NOMO-1 treated with dmso at 0.1 percent for 144 hours (cell line): ENCODE measurements around the gene SERGEF.

Experiments used
- DNase-seq: peaks from one replicate; lab custom pipeline; 2025; ENCODE audit not compliant: unreplicated experiment; lab: John Stamatoyannopoulos, UW

The SERGEF gene

GRCh38 chr11:17867341-17867740, 145.5 kb downstream of the SERGEF start:
- no peak for DNase-seq

GRCh38 chr11:17865765-17866428, 146.9 kb downstream of the SERGEF start:
- no peak for DNase-seq

- DNase-seq: no peak
These were observed 148.3 kb downstream of the SERGEF start for GRCh38 chr11:17864478-17864941.

- DNase-seq: no peak
These were observed 151.7 kb downstream of the SERGEF start for GRCh38 chr11:17861036-17861755.

GRCh38 chr11:17859552-17859951, 153.3 kb downstream of the SERGEF start:
- DNase-seq: no peak

- no peak for DNase-seq
These were observed 157.1 kb downstream of the SERGEF start for GRCh38 chr11:17855531-17856290.

GRCh38 chr11:17853280-17853679, 159.6 kb downstream of the SERGEF start:
- no peak for DNase-seq

- no peak for DNase-seq
These were observed 160.6 kb downstream of the SERGEF start for GRCh38 chr11:17852246-17852645.

GRCh38 chr11:17851697-17852096, 161.2 kb downstream of the SERGEF start:
- DNase-seq: no peak

GRCh38 chr11:17850336-17850735, 162.5 kb downstream of the SERGEF start:
- DNase-seq: no peak

- no peak for DNase-seq
These were observed 164.1 kb downstream of the SERGEF start for GRCh38 chr11:17848715-17849114.

GRCh38 chr11:17846852-17847453, 165.9 kb downstream of the SERGEF start:
- no peak for DNase-seq

GRCh38 chr11:17845431-17845881, 167.4 kb downstream of the SERGEF start:
- no peak for DNase-seq

GRCh38 chr11:17840101-17840548, 172.7 kb downstream of the SERGEF start:
- no peak for DNase-seq

- no peak for DNase-seq
These were observed 173.4 kb downstream of the SERGEF start for GRCh38 chr11:17839450-17839849.

GRCh38 chr11:17838102-17838501, 174.7 kb downstream of the SERGEF start:
- no peak for DNase-seq

- no peak for DNase-seq
These were observed 181.0 kb downstream of the SERGEF start for GRCh38 chr11:17831883-17832282.

- DNase-seq: no peak
These were observed 181.6 kb downstream of the SERGEF start for GRCh38 chr11:17831228-17831627.

- DNase-seq: no peak
These were observed 184.5 kb downstream of the SERGEF start for GRCh38 chr11:17828311-17828751.

- DNase-seq: no peak
These were observed 185.8 kb downstream of the SERGEF start for GRCh38 chr11:17827006-17827405.

GRCh38 chr11:17822401-17822781, 190.5 kb downstream of the SERGEF start:
- DNase-seq: no peak
